Measurements from ENCODE around the gene GYPE.
"Not testable (repeated sequence)": the region's sequence is repeated elsewhere in the genome, so short reads cannot be mapped to it uniquely, and the experiment has no call there.

GYPE gene

DNA sequence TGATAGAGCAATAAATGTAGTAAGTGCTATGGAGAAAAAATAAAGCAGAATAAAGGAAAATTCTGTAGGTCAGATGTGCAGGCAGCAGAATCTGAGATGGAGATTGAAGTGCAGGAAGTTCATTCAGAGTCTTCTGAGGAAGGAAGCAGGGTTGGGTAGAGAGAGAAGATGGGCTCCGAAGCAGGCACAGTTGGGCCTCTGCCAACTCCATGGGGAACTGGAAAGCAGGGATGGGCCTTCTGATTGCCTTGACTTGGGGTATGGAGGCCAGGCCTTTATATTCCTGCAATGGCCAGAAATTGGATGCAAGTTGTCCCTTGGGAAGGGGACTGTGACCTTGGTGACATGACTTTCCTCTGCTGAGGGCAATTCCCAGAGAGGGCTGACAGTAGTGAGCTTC lies 42.6 kb downstream of the GYPE start:
- DNase-seq, result not testable (repeated sequence)

GRCh38 chr4:143858456-143858855 lies 46.9 kb downstream of the GYPE start:
- DNase-seq, result no peak

- not testable (repeated sequence) for DNase-seq
Observed at GRCh38 chr4:143857391-143858336, 47.7 kb downstream of the GYPE start.

- DNase-seq, result not testable (repeated sequence)
Observed at GRCh38 chr4:143856017-143856557, 49.3 kb downstream of the GYPE start.

- not testable (repeated sequence) for DNase-seq
Observed at GRCh38 chr4:143854645-143855044, 50.7 kb downstream of the GYPE start.

DNA sequence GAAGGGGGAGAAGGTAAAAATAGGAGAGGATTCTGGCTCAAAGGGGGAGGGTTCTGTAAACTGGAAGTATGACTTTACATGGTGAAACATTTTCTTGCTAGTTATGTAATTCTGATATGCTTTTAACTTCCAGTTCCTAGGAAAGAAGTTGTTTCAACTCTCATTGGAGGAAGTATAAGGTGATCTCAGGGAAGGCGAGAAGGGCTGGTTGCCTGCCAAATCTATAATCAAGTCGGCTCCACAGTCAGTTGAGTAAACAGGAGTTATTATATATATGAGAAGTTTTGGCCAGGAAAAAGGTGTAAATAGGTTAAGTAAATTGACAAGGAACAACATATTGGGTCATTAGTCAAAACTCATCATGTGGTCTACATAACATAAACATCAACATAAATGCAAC lies 56.1 kb downstream of the GYPE start:
- DNase-seq, result not testable (repeated sequence)

GRCh38 chr4:143843506-143843832 lies 61.9 kb downstream of the GYPE start:
- not testable (repeated sequence) for DNase-seq

DNA sequence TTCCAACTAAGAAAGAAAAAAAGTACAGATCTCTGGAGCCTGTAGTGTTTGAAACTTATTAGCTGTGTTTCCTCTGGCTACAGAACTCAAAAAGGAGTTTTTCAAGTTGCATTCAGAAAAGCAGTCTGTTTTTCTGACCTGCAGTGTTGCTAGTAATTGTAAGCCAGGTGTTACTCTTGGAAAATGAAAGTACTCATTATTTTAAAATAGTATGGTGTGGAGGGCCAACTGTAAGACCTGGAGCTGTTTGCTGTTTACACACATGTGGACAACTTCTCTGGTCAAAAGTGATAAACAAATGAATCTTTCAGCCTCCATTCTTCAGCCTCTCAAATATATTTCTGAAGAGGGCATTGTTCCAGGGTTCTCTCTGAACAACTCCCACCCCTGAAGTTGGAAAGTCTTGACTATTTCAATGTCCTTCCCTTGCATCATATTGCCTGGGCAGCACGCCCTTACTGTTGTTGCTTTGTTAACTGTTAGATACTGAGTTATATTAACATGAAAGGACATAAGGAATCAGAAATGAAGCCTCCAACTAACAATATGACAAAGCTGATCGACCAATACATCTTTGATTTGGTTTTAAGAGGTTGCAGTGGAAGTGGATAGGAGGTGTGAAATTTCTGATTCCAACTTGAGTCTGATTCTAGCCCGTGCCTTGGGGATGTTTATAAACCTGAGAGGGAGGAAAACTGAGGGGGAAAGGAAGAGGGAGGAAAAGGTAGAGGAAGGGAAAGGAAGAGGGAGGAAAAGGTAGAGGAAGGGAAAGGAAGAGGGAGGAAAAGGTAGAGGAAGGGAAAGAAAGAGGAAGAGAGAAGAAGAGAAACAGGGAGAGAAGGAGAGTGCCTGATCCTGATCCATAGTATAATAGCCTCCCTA lies 62.5 kb downstream of the GYPE start:
- not testable (repeated sequence) for DNase-seq

- DNase-seq, result not testable (repeated sequence)
Observed at GRCh38 chr4:143839413-143839812, 65.9 kb downstream of the GYPE start.

- not testable (repeated sequence) for DNase-seq
Observed at GRCh38 chr4:143834196-143834595, 71.2 kb downstream of the GYPE start.

DNA sequence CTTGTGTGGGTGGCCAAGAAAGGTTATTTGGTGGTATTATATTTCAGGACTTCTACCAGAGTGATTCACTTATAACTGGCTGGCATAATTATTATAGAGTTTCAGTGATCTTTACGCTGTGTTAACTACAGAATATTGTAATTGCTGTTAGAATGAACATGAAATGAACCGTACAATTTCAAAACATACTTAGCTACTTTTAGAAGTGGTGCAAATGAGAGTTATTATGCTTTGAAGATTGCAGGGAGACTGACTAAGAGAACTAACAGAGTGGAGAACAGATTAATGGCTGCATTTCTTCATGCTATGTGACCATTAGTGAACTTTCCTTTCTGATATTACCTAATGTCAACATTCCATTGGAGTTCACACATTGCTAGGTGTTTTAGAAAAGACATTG lies 71.7 kb downstream of the GYPE start:
- not testable (repeated sequence) for DNase-seq

DNA sequence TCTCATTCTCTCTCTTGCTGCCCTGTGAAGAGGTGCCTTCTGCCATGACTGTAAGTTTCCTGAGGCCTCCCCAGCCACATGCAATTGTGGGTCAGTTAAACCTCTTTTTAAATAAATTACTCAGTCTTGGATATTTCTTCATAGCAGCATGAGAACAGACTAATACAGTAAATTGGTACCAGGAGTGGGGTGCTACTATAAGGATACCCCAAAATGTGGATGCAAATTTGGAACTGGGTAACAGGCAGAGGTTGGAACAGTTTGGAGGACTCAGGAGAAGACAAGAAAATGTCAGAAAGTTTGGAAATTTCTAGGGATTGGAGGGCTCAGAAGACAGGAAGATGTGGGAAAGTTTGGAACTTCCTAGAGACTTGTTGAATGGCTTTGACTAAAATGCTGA lies 74.8 kb downstream of the GYPE start:
- DNase-seq, result not testable (repeated sequence)

DNA sequence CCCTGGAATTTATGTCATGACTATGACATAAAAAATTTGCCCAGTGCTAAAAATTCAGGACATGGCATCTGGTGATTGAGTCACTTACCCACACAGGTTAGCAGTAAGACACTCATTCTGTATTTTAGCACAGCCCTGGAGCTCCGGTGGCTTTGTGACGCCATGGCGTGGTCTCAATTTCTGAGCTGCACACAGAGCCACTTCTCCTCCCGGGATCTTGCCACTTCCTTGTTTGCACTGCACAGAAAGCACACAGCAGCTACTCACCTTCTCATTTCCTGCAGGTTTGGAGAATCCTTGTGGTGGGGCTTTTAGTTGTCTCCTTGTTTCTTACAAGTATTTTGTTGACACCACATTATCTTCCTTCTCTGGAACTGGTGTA lies 76.1 kb downstream of the GYPE start:
- DNase-seq, result not testable (repeated sequence)
